ENCODE data around the gene PHF10. TPM values are rescaled to one million over a fixed set of nuclear protein-coding genes. Genes with fewer than 3 reads are reported as not detected.

Gene PHF10
- total and polyA plus RNA-seq, 8 donors = 33.5 to 122 (median 106) TPM

GRCh38 chr6:169671563-169671962 lies 52.7 kb downstream of the PHF10 start:
- H3K4me1 ChIP-seq = peaks cover 0 to 9% of the 10 kb centered on the region in 2 donors
- intact Hi-C loops (cut with DNase I) = no loop called here

GRCh38 chr6:169669889-169670288 lies 54.4 kb downstream of the PHF10 start:
- Histone ChIP-seq H3K36me3 (peaks cover 0 to 46% of the 10 kb centered on the region in 2 donors), H3K27me3 (no peaks in the 10 kb centered on the region), H3K9me3 (no peaks in the 10 kb centered on the region), H3K4me1 (peaks cover 0 to 9% of the 10 kb centered on the region in 2 donors), H3K4me3 (no peak overlapping the region), H3K27ac (peak overlapping the region in 1 of 2 donors; percentile 38)
- ATAC-seq (peak; percentile 62), DNase-seq (no peak)
- TF ChIP-seq CTCF (IDR thresholded peaks at IDR 0.05) = no peak
- intact Hi-C loops (cut with DNase I) = no loop called here

More at GRCh38 chr6:169671563-169671962, 52.7 kb downstream of the PHF10 start:
- Histone ChIP-seq H3K27ac (no peak overlapping the region), H3K4me3 (no peak overlapping the region), H3K36me3 (peaks cover 0 to 30% of the 10 kb centered on the region in 2 donors), H3K9me3 (no peaks in the 10 kb centered on the region), H3K27me3 (no peaks in the 10 kb centered on the region)
- no peak for TF ChIP-seq CTCF (IDR thresholded peaks at IDR 0.05)
- ATAC-seq (no peak), DNase-seq (no peak)

GRCh38 chr6:169669147-169669546 lies 55.2 kb downstream of the PHF10 start:
- DNase-seq (no peak), ATAC-seq (peak; percentile 77)
- Histone ChIP-seq H3K4me1 (peaks cover 0 to 9% of the 10 kb centered on the region in 2 donors), H3K9me3 (no peaks in the 10 kb centered on the region), H3K36me3 (peaks cover 0 to 51% of the 10 kb centered on the region in 2 donors), H3K27me3 (no peaks in the 10 kb centered on the region), H3K27ac (peak overlapping the region in 1 of 2 donors; percentile 38), H3K4me3 (no peak overlapping the region)
- no peak for TF ChIP-seq CTCF (IDR thresholded peaks at IDR 0.05)
- intact Hi-C loops (cut with DNase I) = no loop called here

GRCh38 chr6:169668203-169668847 lies 56.0 kb downstream of the PHF10 start:
- Histone ChIP-seq H3K27ac (no peak overlapping the region), H3K9me3 (no peaks in the 10 kb centered on the region), H3K27me3 (no peaks in the 10 kb centered on the region), H3K4me1 (peaks cover 0 to 9% of the 10 kb centered on the region in 2 donors), H3K36me3 (peaks cover 0 to 59% of the 10 kb centered on the region in 2 donors), H3K4me3 (no peak overlapping the region)
- intact Hi-C loops (cut with DNase I) = no loop called here
- DNase-seq (no peak), ATAC-seq (no peak)
- TF ChIP-seq CTCF (IDR thresholded peaks at IDR 0.05) = no peak

- intact Hi-C loops (cut with DNase I) = no loop called here
- DNase-seq (peak in 1 of 4 donors; percentile 74), ATAC-seq (no peak)
- Histone ChIP-seq H3K9me3 (no peaks in the 10 kb centered on the region), H3K4me1 (peaks cover 0 to 9% of the 10 kb centered on the region in 2 donors), H3K4me3 (no peak overlapping the region), H3K36me3 (peaks cover 0 to 65% of the 10 kb centered on the region in 2 donors), H3K27ac (no peak overlapping the region), H3K27me3 (no peaks in the 10 kb centered on the region)
- TF ChIP-seq CTCF (IDR thresholded peaks at IDR 0.05) = no peak
Observed at GRCh38 chr6:169667716-169668115, 56.6 kb downstream of the PHF10 start.

Data from left lung (tissue), 10 donors.